Lung (tissue), 12 donors: Measurements from ENCODE around the gene FLII. TPM values are rescaled to one million over a fixed set of nuclear protein-coding genes. Genes with fewer than 3 reads are reported as not detected.

Experiments used
- ATAC-seq: fragments of 200-7000 bp; cut with Tn5 transposase; one replicate; pipeline ENCODE4 v1.9.1; 2020; ENCODE audit warnings: moderate number of reproducible peaks; ENCODE audit not compliant: insufficient read depth, low FRiP score
- DNase-seq, 3 donors: peaks; one replicate each; pipeline ENCODE4 v3.0.0-alpha.2; 2013 to 2017
- H3K27ac ChIP-seq, 2 donors: one replicate each; pipeline ENCODE4 v1.5.1; 2013; ENCODE audit warnings: mild to moderate bottlenecking in 2 of 2, moderate library complexity in 2 of 2, control low read depth in 1 of 2, inconsistent platforms in 1 of 2, low read depth in 1 of 2, low read length in 1 of 2
- H3K27me3 ChIP-seq, 3 donors: one replicate each; pipeline ENCODE4 v1.5.1; 2013; ENCODE audit warnings: low read length in 2 of 3; ENCODE audit not compliant: control insufficient read depth in 3 of 3, insufficient read depth in 3 of 3
- H3K36me3 ChIP-seq, 4 donors: one replicate each; pipeline ENCODE4 v1.5.1; 2013; ENCODE audit warnings: low read length in 4 of 4, mild to moderate bottlenecking in 1 of 4, moderate library complexity in 1 of 4; ENCODE audit not compliant: control insufficient read depth in 4 of 4, insufficient read depth in 4 of 4
- H3K4me1 ChIP-seq, 5 donors: one replicate each; pipeline ENCODE4 v1.5.1; 2013; ENCODE audit warnings: low read length in 5 of 5, mild to moderate bottlenecking in 2 of 5, moderate library complexity in 1 of 5; ENCODE audit not compliant: control insufficient read depth in 5 of 5, insufficient read depth in 5 of 5
- H3K4me3 ChIP-seq: one replicate; pipeline ENCODE4 v1.5.1; 2013; ENCODE audit warnings: mild to moderate bottlenecking, control low read depth, moderate library complexity
- H3K9ac ChIP-seq, 2 donors: one replicate each; pipeline ENCODE4 v1.5.1; 2013; ENCODE audit warnings: low read length in 2 of 2, control low read depth in 1 of 2; ENCODE audit not compliant: insufficient read depth in 1 of 2
- H3K9me3 ChIP-seq, 4 donors: one replicate each; pipeline ENCODE4 v1.5.1; 2013; ENCODE audit warnings: low read length in 3 of 4, mild to moderate bottlenecking in 1 of 4, moderate library complexity in 1 of 4; ENCODE audit not compliant: control insufficient read depth in 4 of 4, insufficient read depth in 3 of 4
- WGBS, 2 donors: extraction: QIAGEN DNeasy Blood & Tissue Kit; methylation state at CpG; one replicate each; pipeline ENCODE4 v1.1.7; 2013; 5-methylcytosine and 5-hydroxymethylcytosine counted together
- polyA plus RNA-seq, 2 donors: library from polyadenylated mRNA; stranded (reverse); fragments of 200-250 nt; gene quantifications; one replicate each; pipeline ENCODE4 v1.2.1, GENCODE V29; 2013
- total RNA-seq, 2 donors: library from RNA; depleted of rRNA in 1 of 2; stranded (reverse); fragments of >200 nt in 1 of 2; gene quantifications; one replicate each; pipeline ENCODE4 v1.2.1, GENCODE V29; 2014 to 2021
- TF ChIP-seq, protein P1 (sequence below): IDR thresholded peaks from 2 replicates; pipeline ENCODE4 v1.5.1; 2012; ENCODE audit warnings: mild to moderate bottlenecking; ENCODE audit errors: control extremely low read depth, extremely low read depth
- donor health status: control.
- donor health status: control.
- donor health status: Bipolar disorder and iron deficiency.
- donor health status: healthy.
- donor health status: DM: yes; HTN: yes; CAD: no.

Gene FLII
- total and polyA plus RNA-seq, 4 donors: 152 to 391 (median 266) TPM

DNA sequence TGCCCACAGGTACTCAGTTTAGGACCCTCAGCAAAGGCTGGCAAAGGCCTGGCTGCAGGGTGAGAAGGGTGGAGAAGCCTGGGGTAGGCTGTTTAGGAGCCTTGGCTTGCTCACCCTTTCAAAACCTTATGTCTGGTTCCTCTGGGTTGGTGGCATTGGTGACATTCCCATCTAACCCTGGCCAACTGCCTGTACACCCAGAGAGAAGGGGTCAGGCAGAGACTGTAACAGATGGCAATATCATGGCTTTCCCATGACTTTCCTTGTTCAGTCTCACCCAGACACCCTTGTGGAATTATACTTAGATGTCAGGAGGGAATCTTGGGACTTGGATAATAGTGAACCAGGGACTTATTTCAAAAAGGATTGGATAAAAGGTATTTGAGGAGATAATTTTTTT lies 51.6 kb downstream of the FLII start:
- H3K4me1 ChIP-seq: no peaks in the 10 kb centered on the region
- no peaks in the 10 kb centered on the region for H3K27me3 ChIP-seq
- no peak for ATAC-seq
- no peak overlapping the region for H3K27ac ChIP-seq
- no peak overlapping the region for H3K4me3 ChIP-seq
- no peak for DNase-seq
- TF ChIP-seq, protein P1, sequence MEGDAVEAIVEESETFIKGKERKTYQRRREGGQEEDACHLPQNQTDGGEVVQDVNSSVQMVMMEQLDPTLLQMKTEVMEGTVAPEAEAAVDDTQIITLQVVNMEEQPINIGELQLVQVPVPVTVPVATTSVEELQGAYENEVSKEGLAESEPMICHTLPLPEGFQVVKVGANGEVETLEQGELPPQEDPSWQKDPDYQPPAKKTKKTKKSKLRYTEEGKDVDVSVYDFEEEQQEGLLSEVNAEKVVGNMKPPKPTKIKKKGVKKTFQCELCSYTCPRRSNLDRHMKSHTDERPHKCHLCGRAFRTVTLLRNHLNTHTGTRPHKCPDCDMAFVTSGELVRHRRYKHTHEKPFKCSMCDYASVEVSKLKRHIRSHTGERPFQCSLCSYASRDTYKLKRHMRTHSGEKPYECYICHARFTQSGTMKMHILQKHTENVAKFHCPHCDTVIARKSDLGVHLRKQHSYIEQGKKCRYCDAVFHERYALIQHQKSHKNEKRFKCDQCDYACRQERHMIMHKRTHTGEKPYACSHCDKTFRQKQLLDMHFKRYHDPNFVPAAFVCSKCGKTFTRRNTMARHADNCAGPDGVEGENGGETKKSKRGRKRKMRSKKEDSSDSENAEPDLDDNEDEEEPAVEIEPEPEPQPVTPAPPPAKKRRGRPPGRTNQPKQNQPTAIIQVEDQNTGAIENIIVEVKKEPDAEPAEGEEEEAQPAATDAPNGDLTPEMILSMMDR: no peak
- H3K9me3 ChIP-seq: no peaks in the 10 kb centered on the region
- no peak overlapping the region for H3K9ac ChIP-seq
- peaks cover 9 to 63% (median 31%) of the 10 kb centered on the region in 4 donors for H3K36me3 ChIP-seq

DNA sequence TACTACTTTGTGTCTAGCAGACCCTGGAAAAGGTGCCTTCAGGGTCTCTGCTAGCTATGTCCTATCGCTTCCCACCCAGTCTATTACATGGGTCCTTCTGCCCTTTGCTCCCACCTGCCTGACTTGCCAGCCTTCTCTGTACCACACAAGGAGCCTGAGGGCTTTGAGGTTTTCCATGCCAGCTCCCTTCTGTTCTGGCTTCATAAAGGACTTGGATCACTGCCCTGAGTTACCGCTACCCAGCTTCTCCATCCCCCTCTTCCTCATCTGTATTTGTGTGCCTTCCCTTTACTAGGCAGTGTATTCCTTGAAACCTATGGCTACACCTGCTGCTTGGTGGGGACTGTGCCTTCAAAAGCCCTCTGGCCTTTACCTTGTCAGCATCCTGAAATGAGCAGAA lies 52.7 kb downstream of the FLII start:
- ATAC-seq (no peak), DNase-seq (no peak)
- Histone ChIP-seq H3K9ac (no peak overlapping the region), H3K27me3 (no peaks in the 10 kb centered on the region), H3K36me3 (peaks cover 8 to 60% (median 31%) of the 10 kb centered on the region in 4 donors), H3K27ac (no peak overlapping the region), H3K4me3 (no peak overlapping the region), H3K4me1 (no peaks in the 10 kb centered on the region), H3K9me3 (no peaks in the 10 kb centered on the region)
- TF ChIP-seq, protein P1: no peak
- WGBS, 2 donors: 88 to 95% methylated on average over 2 of the region's 2 CpGs

DNA sequence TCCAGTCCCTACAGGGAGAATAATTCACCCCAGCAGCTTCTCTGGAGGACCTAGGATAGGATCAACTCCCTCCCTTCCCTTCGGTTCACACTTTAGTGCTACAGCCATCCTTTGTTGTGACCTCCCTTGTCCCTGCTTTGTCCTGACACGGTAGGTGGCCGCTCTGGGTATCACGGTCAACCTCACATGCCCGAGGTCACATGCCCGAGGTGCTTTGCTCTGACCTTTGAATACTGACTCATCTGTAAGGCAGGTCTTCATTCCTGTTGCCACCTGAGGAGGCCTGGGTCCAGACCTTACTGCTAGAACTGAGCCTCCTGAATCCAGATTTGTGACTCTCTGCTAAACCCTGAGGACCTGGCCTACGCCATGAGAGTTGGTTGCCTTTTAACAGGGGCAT lies 55.2 kb downstream of the FLII start:
- DNase-seq (no peak), ATAC-seq (no peak)
- Histone ChIP-seq H3K36me3 (peaks cover 4 to 43% (median 27%) of the 10 kb centered on the region in 4 donors), H3K9ac (no peak overlapping the region), H3K4me3 (no peak overlapping the region), H3K27me3 (no peaks in the 10 kb centered on the region), H3K9me3 (no peaks in the 10 kb centered on the region), H3K4me1 (peaks cover 0 to 3% (median 0%) of the 10 kb centered on the region in 5 donors), H3K27ac (no peak overlapping the region)
- TF ChIP-seq, protein P1: no peak
- 85 to 87% methylated on average over 7 of the region's 7 CpGs for WGBS, 2 donors

DNA sequence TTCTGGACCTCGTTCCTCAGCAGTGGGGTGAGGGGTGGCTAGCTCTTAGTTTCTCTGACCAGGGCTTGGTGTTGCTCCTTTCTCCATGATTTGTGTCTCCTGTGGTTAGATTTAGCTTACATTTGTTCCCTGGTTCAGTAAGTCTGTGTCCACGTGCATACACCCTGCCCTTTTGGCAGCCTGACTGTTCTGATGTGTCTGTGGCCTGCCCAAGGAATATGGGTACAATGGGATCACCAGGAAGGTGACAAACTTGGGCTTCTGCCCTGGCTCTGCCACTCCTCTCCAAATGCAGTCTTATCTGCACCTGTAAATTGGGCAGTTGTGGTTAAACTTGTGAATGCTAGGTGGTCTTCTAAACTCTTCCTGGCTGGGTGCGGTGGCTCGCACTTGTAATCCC lies 57.4 kb downstream of the FLII start:
- H3K36me3 ChIP-seq: peaks cover 5 to 44% (median 28%) of the 10 kb centered on the region in 4 donors

More for the DNA sequence above, 57.4 kb downstream of the FLII start:
- H3K27me3 ChIP-seq: no peaks in the 10 kb centered on the region
- no peaks in the 10 kb centered on the region for H3K9me3 ChIP-seq
- H3K27ac ChIP-seq: no peak overlapping the region
- peaks cover 0 to 15% (median 0%) of the 10 kb centered on the region in 5 donors for H3K4me1 ChIP-seq
- no peak overlapping the region for H3K4me3 ChIP-seq
- no peak overlapping the region for H3K9ac ChIP-seq
- DNase-seq: no peak
- 86 to 88% methylated on average over 4 of the region's 4 CpGs for WGBS, 2 donors
- no peak for ATAC-seq
- TF ChIP-seq, protein P1: no peak
